GM18520 (cell line): ENCODE results near the gene KATNAL1.

Source experiments
- ATAC-seq: cut with Tn5 transposase; IDR thresholded peaks from one replicate; pipeline ENCODE4 v1.9.1; 2021; ENCODE audit not compliant: unreplicated experiment

KATNAL1 gene

DNA sequence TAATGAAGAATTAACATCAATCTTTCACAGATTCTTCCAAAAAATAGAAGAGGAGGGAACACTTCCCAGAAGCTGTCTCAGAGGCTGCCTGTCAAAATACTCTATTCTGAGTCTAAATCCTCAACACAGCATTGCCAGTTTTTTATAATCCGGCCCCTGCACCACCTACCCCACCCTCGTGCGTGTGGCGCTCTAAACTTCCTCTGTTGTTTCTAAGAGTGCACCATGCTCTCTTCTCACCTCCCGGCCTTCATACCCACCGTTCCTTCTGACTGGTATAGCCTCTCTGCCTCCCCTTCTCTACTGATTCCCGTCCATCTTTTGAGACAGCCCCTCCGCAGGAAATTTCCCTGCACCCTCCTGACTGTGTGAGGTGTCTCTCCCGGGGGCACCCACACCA, 136.8 kb downstream of the KATNAL1 start:
- no peak for ATAC-seq

GRCh38 chr13:30169442-30169841, 137.9 kb downstream of the KATNAL1 start:
- no peak for ATAC-seq

DNA sequence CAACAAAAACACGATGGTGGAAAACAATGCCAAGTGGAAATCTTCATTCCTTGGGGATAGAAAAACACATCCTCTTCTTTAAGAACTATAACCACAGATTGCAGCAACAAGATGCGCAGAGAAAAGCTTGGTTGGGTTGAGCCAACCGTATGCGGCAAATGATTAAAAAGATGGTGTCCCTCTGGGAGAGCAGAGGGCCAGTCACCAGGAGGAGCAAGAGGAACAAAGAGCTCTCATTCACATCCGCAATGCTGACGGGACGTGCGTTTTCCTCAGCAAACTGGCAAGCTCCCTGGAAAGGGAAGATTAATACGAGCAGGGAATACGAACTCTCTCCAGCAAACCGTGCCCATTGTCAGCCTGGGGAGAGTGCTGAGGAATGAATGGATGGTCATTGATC, 141.6 kb downstream of the KATNAL1 start:
- no peak for ATAC-seq

DNA sequence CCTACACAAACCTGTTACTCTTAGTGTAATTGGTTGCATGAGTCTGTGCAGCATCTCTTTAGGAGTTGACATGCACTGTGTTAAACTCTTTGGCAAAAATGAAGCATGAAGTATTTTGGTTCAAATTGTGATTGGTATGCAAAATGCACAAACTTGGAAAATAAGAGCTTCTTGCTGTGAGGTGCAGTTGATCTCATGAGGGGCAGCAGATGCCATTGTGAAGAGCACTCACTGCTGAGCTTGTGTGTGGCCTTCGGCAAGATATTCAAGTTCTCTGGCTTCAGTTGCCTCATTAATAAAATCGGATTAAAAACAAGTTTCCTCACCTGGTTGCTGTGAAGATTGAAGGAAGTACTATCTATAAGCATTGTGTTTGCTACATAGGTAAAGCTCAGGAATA, 142.3 kb downstream of the KATNAL1 start:
- no peak for ATAC-seq

DNA sequence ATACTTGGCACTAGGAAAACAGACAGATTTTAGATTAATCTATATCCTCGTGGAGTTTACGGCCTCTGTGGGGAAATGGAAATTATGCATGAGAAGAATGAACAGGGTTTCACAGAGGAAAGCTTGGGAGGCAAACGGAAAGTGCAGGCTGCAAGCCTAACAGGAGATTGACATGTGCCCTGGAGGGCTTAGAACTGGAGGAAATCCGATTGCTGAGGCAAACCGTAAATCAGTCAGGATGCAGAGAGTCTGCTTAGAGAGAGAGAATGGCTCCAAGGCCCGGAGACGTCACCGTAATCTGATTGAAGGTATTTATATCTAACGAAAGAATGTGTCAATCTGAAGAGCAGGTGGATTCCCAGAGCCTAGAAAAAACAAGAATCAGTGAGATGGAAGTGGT, 143.2 kb downstream of the KATNAL1 start:
- no peak for ATAC-seq

- ATAC-seq: no peak
Measured at GRCh38 chr13:30163441-30163840, 143.9 kb downstream of the KATNAL1 start.

DNA sequence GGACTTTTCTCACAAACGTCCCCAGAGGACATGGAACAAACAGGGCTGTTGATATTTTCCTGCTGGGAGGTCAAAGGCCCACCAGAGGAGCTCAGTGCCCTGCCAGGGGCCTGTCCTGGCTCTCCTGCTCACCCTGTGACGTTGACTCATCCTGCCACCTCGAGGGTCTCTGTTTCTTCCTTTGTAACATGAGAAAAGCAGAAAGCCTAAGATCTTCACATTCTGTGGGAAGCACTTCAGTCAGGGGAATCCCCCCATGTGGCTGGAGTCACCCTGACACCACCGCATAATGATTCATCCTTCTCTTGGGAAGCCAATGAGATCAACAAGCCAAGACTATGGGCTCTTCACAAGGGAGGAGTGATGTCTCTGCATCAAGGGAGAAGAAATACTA, 147.9 kb downstream of the KATNAL1 start:
- ATAC-seq: no peak

DNA sequence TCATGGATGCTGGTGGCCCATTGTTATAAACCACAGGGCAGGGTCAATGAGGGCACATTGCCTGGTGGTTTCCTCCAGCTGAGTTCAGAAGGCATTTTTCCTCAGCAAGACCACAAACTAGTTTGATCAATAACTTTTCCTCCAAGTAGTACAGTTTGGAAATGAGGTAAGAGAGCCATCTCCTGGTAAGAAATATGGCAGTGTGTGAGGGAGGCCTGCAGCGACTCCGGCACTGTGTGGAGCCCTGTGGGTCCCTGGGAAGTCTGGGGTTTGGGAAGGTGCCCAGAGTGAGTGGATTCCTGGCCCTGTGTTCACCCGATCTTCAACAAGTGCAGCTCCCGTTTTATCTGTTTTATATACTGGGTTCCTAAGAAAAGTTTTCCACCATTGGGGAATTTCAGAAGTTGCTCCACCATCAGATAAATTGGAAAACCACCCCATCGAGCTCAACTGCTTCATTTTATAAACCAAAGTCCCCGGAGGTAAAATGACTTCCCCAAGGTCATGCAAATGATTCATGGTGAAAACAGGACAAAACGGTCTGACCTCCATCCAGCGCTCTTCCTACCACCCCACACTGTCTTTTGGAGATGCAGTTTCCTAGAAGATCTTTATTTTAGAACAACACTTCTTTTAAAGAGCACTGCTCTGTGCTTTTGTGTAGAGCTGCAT, 148.4 kb downstream of the KATNAL1 start:
- no peak for ATAC-seq

- no peak for ATAC-seq
Measured at GRCh38 chr13:30157616-30157993, 149.7 kb downstream of the KATNAL1 start.

DNA sequence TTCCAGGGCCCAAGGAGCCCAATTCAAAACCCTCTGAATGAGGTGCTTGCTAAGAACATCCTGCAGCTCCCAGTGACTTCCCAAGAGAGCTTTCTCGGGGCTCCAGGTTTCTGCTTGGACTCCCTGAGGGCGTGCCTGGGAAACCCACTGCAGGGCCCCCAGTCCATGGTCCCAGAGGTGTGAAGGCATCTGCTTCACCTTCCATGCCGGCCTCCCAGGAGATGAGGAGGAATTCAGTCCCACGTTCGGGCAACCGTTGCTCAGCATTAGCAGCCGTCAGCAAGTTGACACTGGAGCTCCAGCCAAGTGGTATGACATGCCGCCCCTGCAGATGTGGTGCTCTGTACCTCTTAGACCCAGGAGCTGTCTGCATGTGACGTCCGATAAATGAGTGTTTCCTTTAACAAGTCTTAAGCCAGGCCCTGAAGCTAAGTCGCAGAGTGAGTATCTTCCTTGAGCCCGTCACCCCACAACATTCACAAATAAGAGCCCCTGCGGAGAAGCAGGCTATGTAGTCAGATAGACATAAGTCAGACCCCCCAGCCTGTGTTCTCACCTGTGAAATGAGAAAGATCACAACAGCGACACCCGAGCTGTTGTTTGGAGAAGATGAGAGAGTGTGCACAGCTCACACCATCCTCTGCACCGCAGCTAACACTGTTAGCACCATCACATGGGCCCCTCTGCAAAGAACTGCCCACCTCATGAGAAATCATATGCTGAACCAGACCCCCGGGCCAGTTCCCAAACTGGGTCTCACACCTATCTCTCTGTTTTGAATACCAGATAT, 150.3 kb downstream of the KATNAL1 start:
- no peak for ATAC-seq

- ATAC-seq: no peak
Measured at GRCh38 chr13:30156270-30156669, 151.1 kb downstream of the KATNAL1 start.

DNA sequence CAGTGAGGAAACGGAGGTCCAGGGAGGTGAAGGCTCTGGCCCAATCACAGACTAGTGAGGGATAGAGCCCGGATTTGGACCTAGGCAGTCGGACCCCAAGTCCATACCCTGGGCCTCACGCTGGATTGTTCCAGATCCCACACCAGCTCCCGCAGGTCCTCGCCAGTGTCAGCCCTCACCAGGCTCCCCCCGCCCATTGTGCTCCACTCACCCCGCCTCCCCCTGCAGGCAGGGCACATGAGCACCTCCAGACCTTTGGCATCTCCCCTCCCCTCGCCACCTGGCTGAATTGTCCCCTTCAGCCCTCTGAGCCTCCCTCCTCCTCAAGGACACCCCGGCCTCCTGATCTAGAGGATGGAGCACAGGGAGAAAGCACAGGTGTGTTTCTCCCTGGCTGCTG, 152.4 kb downstream of the KATNAL1 start:
- no peak for ATAC-seq

DNA sequence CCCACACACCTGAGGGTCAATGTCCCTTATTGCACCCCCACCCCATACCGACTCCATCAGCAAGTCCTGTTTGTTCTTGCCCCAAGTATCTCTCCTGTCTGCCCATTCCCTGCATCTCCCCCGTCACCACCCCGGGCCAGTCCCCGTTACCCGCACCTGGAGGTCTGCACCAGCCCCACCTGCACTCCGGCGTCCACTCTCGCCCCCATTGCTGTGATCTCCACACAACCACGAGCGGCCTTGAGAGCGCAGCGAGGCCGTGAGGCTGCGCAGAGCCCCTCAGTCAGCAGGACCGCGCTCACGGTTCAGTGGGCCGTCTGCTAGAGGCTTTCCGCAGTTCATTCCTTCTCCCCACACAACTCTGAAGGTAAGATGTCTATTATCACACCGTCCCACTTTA, 152.8 kb downstream of the KATNAL1 start:
- no peak for ATAC-seq

- ATAC-seq: no peak
Measured at GRCh38 chr13:30153545-30154426, 153.6 kb downstream of the KATNAL1 start.
